ENCODE measurements around the gene KRTAP22-2.

The KRTAP22-2 gene

GRCh38 chr21:30563072-30563471 lies 27.1 kb downstream of the KRTAP22-2 start:
- no peak for DNase-seq (ENCODE audit: low spot score)

GRCh38 chr21:30561957-30562356 lies 28.2 kb downstream of the KRTAP22-2 start:
- no peak for DNase-seq (ENCODE audit: low spot score)

GRCh38 chr21:30561264-30561895 lies 28.8 kb downstream of the KRTAP22-2 start, which contains the start of gene KRTAP19-7:
Gene KRTAP19-7, minus strand, starts transcription at chr21:30561314. Its CDS starts 25 bp downstream, at chr21:30561289.
- no peak for DNase-seq (ENCODE audit: low spot score)

- DNase-seq (ENCODE audit: low spot score) = no peak
Measured at GRCh38 chr21:30555095-30555494, 35.1 kb downstream of the KRTAP22-2 start.

- DNase-seq (ENCODE audit: low spot score) = no peak
Measured at GRCh38 chr21:30552782-30553181, 37.4 kb downstream of the KRTAP22-2 start.

- no peak for DNase-seq (ENCODE audit: low spot score)
Measured at GRCh38 chr21:30541764-30542163, 48.4 kb downstream of the KRTAP22-2 start, which contains the start of gene KRTAP19-6. Gene KRTAP19-6, minus strand, starts transcription at chr21:30541864. Its CDS starts 31 bp downstream, at chr21:30541833.
